H1 (cell line): ENCODE results near the gene FOSB. TPM values are rescaled to one million over a fixed set of nuclear protein-coding genes. Genes with fewer than 3 reads are reported as not detected.

Experiments
- CTCF ChIA-PET: fragments of 300-600 bp; sonication (Branson Sonifier 250); formaldehyde crosslinking; loops from one replicate; lab custom pipeline; 2021; ENCODE audit not compliant: partially characterized antibody; lab: Charles Lee
- POLR2A ChIA-PET: fragments of 300-600 bp; sonication (Branson Sonifier 250); formaldehyde crosslinking; loops from one replicate; lab custom pipeline; 2021; ENCODE audit warnings: inconsistent platforms; ENCODE audit not compliant: partially characterized antibody; lab: Charles Lee
- DNase-seq, 2 experiments: peaks; one replicate each; pipeline versions ENCODE4 v3.0.0 to v3.0.0-alpha.2; 2010 to 2022; ENCODE audit warnings: low spot score in 2 of 2, low read depth in 1 of 2, mixed read lengths in 1 of 2
- FAIRE-seq: peaks from 2 replicates; lab custom pipeline; 2011; peaks lifted over from hg19 to GRCh38; lab: Jason Lieb, UNC
- H2AFZ ChIP-seq: 2 replicates; pipeline ENCODE4 v1.8.1; 2012; ENCODE audit warnings: low read length, inconsistent platforms
- H2AK5ac ChIP-seq: 2 replicates; pipeline ENCODE4 v1.6.1; 2013; ENCODE audit warnings: low read depth, low read length
- H2BK120ac ChIP-seq: replicated peaks from 2 replicates; pipeline ENCODE3; 2013; ENCODE audit warnings: low read depth, low read length, inconsistent platforms
- H2BK12ac ChIP-seq: 2 replicates; pipeline ENCODE4 v1.6.1; 2013; ENCODE audit warnings: low read depth, low read length
- H2BK15ac ChIP-seq: 2 replicates; pipeline ENCODE4 v1.6.1; 2013; ENCODE audit warnings: low read length
- H2BK20ac ChIP-seq: 2 replicates; pipeline ENCODE4 v1.6.1; 2013; ENCODE audit warnings: low read length
- H2BK5ac ChIP-seq: 2 replicates; pipeline ENCODE4 v1.6.1; 2013; ENCODE audit warnings: low read depth, low read length
- H3K14ac ChIP-seq: 2 replicates; pipeline ENCODE4 v1.6.1; 2013; ENCODE audit warnings: inconsistent platforms; ENCODE audit not compliant: insufficient read length
- H3K18ac ChIP-seq: 2 replicates; pipeline ENCODE4 v1.6.1; 2013; ENCODE audit warnings: low read length; ENCODE audit errors: extremely low read depth
- H3K23ac ChIP-seq: 2 replicates; pipeline ENCODE4 v1.6.1; 2013; ENCODE audit warnings: inconsistent platforms; ENCODE audit not compliant: insufficient read length
- H3K23me2 ChIP-seq: 2 replicates; pipeline ENCODE4 v1.6.1; 2013; ENCODE audit warnings: low read depth, low read length
- H3K27ac ChIP-seq: 2 replicates; pipeline ENCODE4 v1.6.1; 2011; ENCODE audit warnings: low read depth, low read length, inconsistent platforms
- H3K27me3 ChIP-seq, 4 experiments: replicated peaks in 1 of 4; 1 replicate in 1 of 4; 2 replicates in 3 of 4; pipeline versions ENCODE4 v1.6.1 to v1.8.1; 2011 to 2013; ENCODE audit warnings: low read length in 3 of 4, mild to moderate bottlenecking in 3 of 4, inconsistent platforms in 2 of 4, mixed read lengths in 2 of 4, moderate library complexity in 1 of 4; ENCODE audit not compliant: control insufficient read depth in 3 of 4, insufficient read depth in 3 of 4; ENCODE audit errors: extremely low read depth in 1 of 4
- H3K36me3 ChIP-seq, 4 experiments: 2 replicates each; pipeline versions ENCODE4 v1.6.1 to v1.8.1; 2011 to 2013; ENCODE audit warnings: mild to moderate bottlenecking in 4 of 4, low read length in 3 of 4, moderate library complexity in 2 of 4, control low read depth in 1 of 4, inconsistent platforms in 1 of 4; ENCODE audit not compliant: insufficient read depth in 4 of 4, control insufficient read depth in 2 of 4
- H3K4ac ChIP-seq: replicated peaks from 2 replicates; pipeline ENCODE3; 2013; ENCODE audit warnings: low read length, low read depth, mixed read lengths, inconsistent platforms; ENCODE audit not compliant: insufficient read length
- H3K4me1 ChIP-seq, 4 experiments: replicated peaks in 1 of 4; 1 replicate in 1 of 4; 2 replicates in 3 of 4; pipeline versions ENCODE4 v1.6.1 to v1.8.1; 2011 to 2013; ENCODE audit warnings: low read length in 3 of 4, inconsistent platforms in 2 of 4, mixed read lengths in 1 of 4; ENCODE audit not compliant: insufficient read depth in 4 of 4, control insufficient read depth in 3 of 4
- H3K4me2 ChIP-seq, 2 experiments: 2 replicates each; pipeline versions ENCODE4 v1.6.1 to v1.8.1; 2011 to 2013; ENCODE audit warnings: low read depth in 2 of 2, low read length in 2 of 2, control low read depth in 1 of 2, inconsistent platforms in 1 of 2, mild to moderate bottlenecking in 1 of 2; ENCODE audit not compliant: insufficient read depth in 1 of 2
- H3K4me3 ChIP-seq, 4 experiments: fragments of 200-600, 300-600 bp in 1 of 4; sonication (generic), shearing (Covaris generic), sonication (Bioruptor Twin) in 1 of 4; 2 replicates each; pipeline versions ENCODE4 v1.5.1 to v1.8.1; 2011 to 2016; ENCODE audit warnings: low read length in 4 of 4, low read depth in 3 of 4, control low read depth in 2 of 4, inconsistent platforms in 2 of 4, mild to moderate bottlenecking in 2 of 4, mixed read lengths in 1 of 4, moderate library complexity in 1 of 4; ENCODE audit not compliant: insufficient read depth in 2 of 4; ENCODE audit errors: extremely low read depth in 1 of 4
- H3K56ac ChIP-seq: replicated peaks from 2 replicates; pipeline ENCODE3; 2013; ENCODE audit warnings: low read depth, mild to moderate bottlenecking, mixed read lengths, low read length, inconsistent platforms; ENCODE audit not compliant: insufficient read length
- H3K79me1 ChIP-seq: 2 replicates; pipeline ENCODE4 v1.6.1; 2013; ENCODE audit warnings: low read depth, low read length, control low read depth
- H3K79me2 ChIP-seq, 2 experiments: 2 replicates each; pipeline versions ENCODE4 v1.6.1 to v1.8.1; 2012 to 2013; ENCODE audit warnings: low read length in 2 of 2, mild to moderate bottlenecking in 2 of 2, inconsistent platforms in 1 of 2; ENCODE audit not compliant: insufficient read depth in 2 of 2, control insufficient read depth in 1 of 2
- H3K9ac ChIP-seq, 4 experiments: replicated peaks in 1 of 4; 1 replicate in 1 of 4; 2 replicates in 3 of 4; pipeline versions ENCODE4 v1.6.1 to v1.8.1; 2011 to 2013; ENCODE audit warnings: low read depth in 3 of 4, low read length in 3 of 4, control low read depth in 2 of 4, mild to moderate bottlenecking in 2 of 4, moderate library complexity in 2 of 4, inconsistent platforms in 1 of 4; ENCODE audit errors: extremely low read depth in 1 of 4
- H3K9me3 ChIP-seq, 2 experiments: 2 replicates each; pipeline versions ENCODE4 v1.6.1 to v1.8.1; 2012 to 2013; ENCODE audit warnings: mild to moderate bottlenecking in 2 of 2, moderate library complexity in 2 of 2, control low read depth in 1 of 2, inconsistent platforms in 1 of 2, low read depth in 1 of 2, low read length in 1 of 2, mixed read lengths in 1 of 2; ENCODE audit not compliant: insufficient read depth in 2 of 2
- H4K20me1 ChIP-seq, 2 experiments: replicated peaks in 1 of 2; 2 replicates each; pipeline versions ENCODE3 to v1.8.1; 2011 to 2013; ENCODE audit warnings: inconsistent platforms in 2 of 2, low read length in 2 of 2, mild to moderate bottlenecking in 1 of 2; ENCODE audit not compliant: insufficient read depth in 2 of 2, control insufficient read depth in 1 of 2
- H4K5ac ChIP-seq: 2 replicates; pipeline ENCODE4 v1.6.1; 2013; ENCODE audit warnings: low read length, low read depth, mixed read lengths, inconsistent platforms; ENCODE audit not compliant: insufficient read length
- H4K8ac ChIP-seq: 2 replicates; pipeline ENCODE4 v1.8.0; 2013; ENCODE audit warnings: mild to moderate bottlenecking, moderate library complexity, low read length, inconsistent platforms; ENCODE audit not compliant: insufficient read depth; ENCODE audit errors: extremely low read depth
- H4K91ac ChIP-seq: replicated peaks from 2 replicates; pipeline ENCODE3; 2013; ENCODE audit warnings: low read length, mixed read lengths, inconsistent platforms; ENCODE audit not compliant: insufficient read length
- ASH2L ChIP-seq: fragments of 200-600, 300-600 bp; sonication (generic); IDR thresholded peaks from one replicate; pipeline ENCODE4 v1.7.1; 2017; ENCODE audit warnings: low read length
- GABPA ChIP-seq: IDR thresholded peaks from 2 replicates; pipeline ENCODE4 v1.6.1; 2011; ENCODE audit warnings: mild to moderate bottlenecking, low read length, moderate library complexity, borderline replicate concordance; ENCODE audit not compliant: insufficient read depth
- POLR2AphosphoS5 ChIP-seq: IDR thresholded peaks from 2 replicates; pipeline ENCODE4 v1.6.1; 2011; ENCODE audit warnings: low read depth, low read length
- POU5F1 ChIP-seq: IDR thresholded peaks from 2 replicates; pipeline ENCODE4 v1.6.1; 2011; ENCODE audit warnings: low read depth, mild to moderate bottlenecking, low read length, moderate library complexity
- RAD21 ChIP-seq, 2 experiments: IDR thresholded peaks in 1 of 2; conservative IDR thresholded peaks in 1 of 2; 2 replicates each; pipeline ENCODE4 v1.6.1; 2011; ENCODE audit warnings: low read depth in 2 of 2, low read length in 2 of 2, improper control_type of control experiment in 1 of 2, inconsistent platforms in 1 of 2, mild to moderate bottlenecking in 1 of 2, moderate library complexity in 1 of 2
- SIX5 ChIP-seq: IDR thresholded peaks from 2 replicates; pipeline ENCODE4 v1.6.1; 2011; ENCODE audit warnings: mild to moderate bottlenecking, low read depth, low read length
- SP4 ChIP-seq: IDR thresholded peaks from 2 replicates; pipeline ENCODE4 v1.6.1; 2012; ENCODE audit warnings: low read length, inconsistent platforms
- TAF7 ChIP-seq: optimal IDR thresholded peaks from 2 replicates; pipeline ENCODE3; 2011; ENCODE audit warnings: low read depth, mild to moderate bottlenecking, inconsistent platforms, low read length, moderate library complexity, borderline replicate concordance
- TCF12 ChIP-seq: IDR thresholded peaks from 2 replicates; pipeline ENCODE4 v1.6.1; 2011; ENCODE audit warnings: low read depth, mild to moderate bottlenecking, low read length
- WGBS, 2 experiments: shearing (Covaris generic) in 1 of 2; methylation state at CpG; one replicate each; pipeline versions ENCODE4 v1.1.6 to v1.1.7; 2013 to 2015; ENCODE audit warnings: low lambda C conversion rate in 2 of 2, mixed read lengths in 2 of 2, inconsistent platforms in 1 of 2, low coverage in 1 of 2, missing lambda C conversion rate in 1 of 2; ENCODE audit not compliant: insufficient replicate concordance in 2 of 2, insufficient coverage in 1 of 2, insufficient read length in 1 of 2; ENCODE audit errors: extremely low coverage in 1 of 2, missing lambda C conversion rate in 1 of 2; 5-methylcytosine and 5-hydroxymethylcytosine counted together
- polyA plus RNA-seq, 7 experiments: library from polyadenylated mRNA; depleted of rRNA in 3 of 7; stranded (reverse) in 5 of 7; unstranded in 2 of 7; fragments of >200 nt in 5 of 7; fragments of 200-250 nt in 2 of 7; gene quantifications; 1 replicate in 5 of 7; 2 replicates in 1 of 7; 4 replicates in 1 of 7; pipeline versions ENCODE4 v1.2.1 to v1.2.3, GENCODE V29; 2011 to 2013; ENCODE audit warnings: missing spikeins in 2 of 7, mixed read lengths in 2 of 7
- total RNA-seq: library from RNA; stranded (reverse); fragmentation: NEBNext Ultra II Directional; extraction: Animal tissue kit (Norgen Biotek cat#: 25700); gene quantifications from 2 replicates; pipeline ENCODE4 v1.2.1, GENCODE V29; 2021
- TF ChIP-seq, protein P1 (sequence below): IDR thresholded peaks from 2 replicates; pipeline ENCODE4 v1.6.1; 2012; ENCODE audit warnings: low read length, inconsistent platforms

Gene FOSB
- total and polyA plus RNA-seq, 2 of the 8 experiments (the other 6 are each of a cell fraction or from before 2014, with no cell fraction given): 0.44 to 2.7 TPM

DNA sequence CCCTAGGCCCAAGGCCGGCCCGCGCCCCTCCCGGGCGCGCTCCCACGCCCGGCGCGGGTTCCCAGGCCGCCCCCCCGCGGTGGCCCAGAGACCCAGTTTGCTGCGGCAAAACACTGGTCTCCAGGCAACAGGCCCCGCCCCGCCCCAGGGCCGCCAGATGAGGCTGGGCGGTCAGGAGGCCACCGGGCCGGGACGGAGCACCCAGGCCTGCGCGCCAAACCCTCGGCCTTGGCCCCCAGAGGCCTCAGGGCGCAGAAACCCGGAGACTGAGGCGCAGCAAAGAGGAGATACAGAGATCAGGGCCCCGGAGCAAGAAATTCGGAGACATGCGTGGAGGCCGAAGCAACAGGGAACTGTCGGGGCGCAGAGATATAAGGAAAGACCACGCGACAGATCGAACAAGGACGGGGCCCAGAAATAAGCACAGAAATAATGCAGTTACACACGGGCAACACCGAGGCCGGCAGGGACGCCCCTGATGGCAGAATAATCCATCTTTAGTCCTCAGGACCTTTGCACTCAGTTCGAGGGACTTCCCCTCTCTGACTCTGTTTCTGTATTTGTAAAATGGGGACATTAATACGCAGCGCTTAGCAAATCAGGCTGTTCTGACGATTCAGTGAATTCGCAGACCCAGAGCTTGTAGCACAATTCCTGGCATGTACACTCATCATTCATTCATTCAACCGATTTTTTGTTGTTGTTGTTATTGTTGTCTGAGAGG lies 23.3 kb upstream of the FOSB start:
- no peaks in the 10 kb centered on the region for H3K9me3 ChIP-seq
- peak overlapping the region; percentile 38 to 72 (median 50); a peak in 7 of 8 replicates for H3K4me3 ChIP-seq
- no peak overlapping the region for H2BK20ac ChIP-seq
- H3K79me1 ChIP-seq: no peaks in the 10 kb centered on the region
- H2AFZ ChIP-seq: peak overlapping the region; percentile 79
- peak overlapping the region in 2 of 4 experiments; percentile 67 to 74; a peak in 4 of 7 replicates for H3K9ac ChIP-seq
- 25% methylated on average over 33 of the region's 47 CpGs; no CpG with 5 or more reads in 1 of the 2 experiments for WGBS, 2 experiments
- no peak overlapping the region for H3K14ac ChIP-seq
- peaks cover 6 to 17% (median 11%) of the 10 kb centered on the region in 4 experiments for H3K4me1 ChIP-seq
- H2BK5ac ChIP-seq: 0 out of 2 replicates have a peak overlapping the region, but pooled peaks have one; percentile 35
- no peak overlapping the region for H4K5ac ChIP-seq
- H3K36me3 ChIP-seq: no peaks in the 10 kb centered on the region
- H3K56ac ChIP-seq: no peak overlapping the region
- H2BK120ac ChIP-seq: no peak overlapping the region
- H3K23ac ChIP-seq: no peak overlapping the region
- no peak overlapping the region for H2BK15ac ChIP-seq
- peaks cover 12% of the 10 kb centered on the region for H3K23me2 ChIP-seq
- peak overlapping the region; percentile 32; the same call in 1 of the 2 replicates for H3K27ac ChIP-seq
- no peaks in the 10 kb centered on the region for H4K20me1 ChIP-seq
- FAIRE-seq (no peak), DNase-seq (peak in 1 of 2 experiments; percentile 96)
- peak overlapping the region; percentile 82; the same call in 1 of the 2 replicates for H2AK5ac ChIP-seq
- peak overlapping the region; percentile 69; the same call in 1 of the 2 replicates for H4K8ac ChIP-seq
- no peaks in the 10 kb centered on the region for H3K79me2 ChIP-seq
- peak overlapping the region; percentile 98; the same call in 1 of the 2 replicates for H2BK12ac ChIP-seq
- peak overlapping the region; percentile 77 to 97 for H3K4me2 ChIP-seq
- H4K91ac ChIP-seq: no peak overlapping the region
- peaks cover 0 to 5% (median 3%) of the 10 kb centered on the region in 4 experiments; a peak in 5 of 7 replicates for H3K27me3 ChIP-seq
- no peak overlapping the region for H3K4ac ChIP-seq
- H3K18ac ChIP-seq: peak overlapping the region; percentile 48
- POLR2A ChIA-PET: interaction anchor here (0.6 to 1.9 kb wide), 9 partner anchors 9 to 195 kb away, joined by 3 to 12 read pairs (median 4); partner anchors contain the start of genes FOSB and RTN2
- CTCF ChIA-PET: interaction anchor here (1.0 to 6.3 kb wide), 6 partner anchors 13 to 41 kb away, joined by 4 to 145 read pairs (median 20); partner anchors contain the start of gene FOSB
- TF ChIP-seq ASH2L (peak; percentile 23), SIX5 (no peak), POU5F1 (no peak), TAF7 (peak; percentile 44), SP4 (no peak), GABPA (no peak), RAD21 (IDR thresholded peaks at IDR 0.05 in 1 of 2, conservative IDR thresholded peaks at IDR 0.05 in 1 of 2; ENCODE audit: low read depth in 2 of 2, low read length in 2 of 2) (no peak), TCF12 (no peak), POLR2AphosphoS5 (no peak)
- TF ChIP-seq, protein P1, sequence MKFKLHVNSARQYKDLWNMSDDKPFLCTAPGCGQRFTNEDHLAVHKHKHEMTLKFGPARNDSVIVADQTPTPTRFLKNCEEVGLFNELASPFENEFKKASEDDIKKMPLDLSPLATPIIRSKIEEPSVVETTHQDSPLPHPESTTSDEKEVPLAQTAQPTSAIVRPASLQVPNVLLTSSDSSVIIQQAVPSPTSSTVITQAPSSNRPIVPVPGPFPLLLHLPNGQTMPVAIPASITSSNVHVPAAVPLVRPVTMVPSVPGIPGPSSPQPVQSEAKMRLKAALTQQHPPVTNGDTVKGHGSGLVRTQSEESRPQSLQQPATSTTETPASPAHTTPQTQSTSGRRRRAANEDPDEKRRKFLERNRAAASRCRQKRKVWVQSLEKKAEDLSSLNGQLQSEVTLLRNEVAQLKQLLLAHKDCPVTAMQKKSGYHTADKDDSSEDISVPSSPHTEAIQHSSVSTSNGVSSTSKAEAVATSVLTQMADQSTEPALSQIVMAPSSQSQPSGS: no peak
